Measurements from ENCODE around the gene BANP.
"Not testable (repeated sequence)": the region's sequence is repeated elsewhere in the genome, so short reads cannot be mapped to it uniquely, and the experiment has no call there.

The BANP gene

GRCh38 chr16:88067530-88068411, 116.5 kb downstream of the BANP start:
- no peak for DNase-seq

GRCh38 chr16:88068476-88069396, 117.5 kb downstream of the BANP start:
- no peak for DNase-seq

- DNase-seq = no peak
Observed at GRCh38 chr16:88069397-88070168, 118.3 kb downstream of the BANP start.

- no peak for DNase-seq
Observed at GRCh38 chr16:88070341-88070740, 119.1 kb downstream of the BANP start.

GRCh38 chr16:88070989-88071625, 119.9 kb downstream of the BANP start:
- no peak for DNase-seq

- DNase-seq = no peak
Observed at GRCh38 chr16:88071908-88072307, 120.7 kb downstream of the BANP start.

- DNase-seq = no peak
Observed at GRCh38 chr16:88072571-88073001, 121.4 kb downstream of the BANP start.

GRCh38 chr16:88073201-88073721, 122.0 kb downstream of the BANP start:
- DNase-seq = no peak

- DNase-seq = no peak
Observed at GRCh38 chr16:88074041-88074440, 122.8 kb downstream of the BANP start.

- no peak for DNase-seq
Observed at GRCh38 chr16:88076211-88076931, 125.1 kb downstream of the BANP start.

GRCh38 chr16:88076932-88077320, 125.7 kb downstream of the BANP start:
- DNase-seq = not testable (repeated sequence)

GRCh38 chr16:88077328-88078108, 126.3 kb downstream of the BANP start:
- no peak for DNase-seq

GRCh38 chr16:88078111-88078775, 127.0 kb downstream of the BANP start:
- DNase-seq = no peak

- no peak for DNase-seq
Observed at GRCh38 chr16:88083582-88083981, 132.3 kb downstream of the BANP start.

GRCh38 chr16:88084881-88085280, 133.6 kb downstream of the BANP start:
- DNase-seq = no peak

GRCh38 chr16:88086571-88087516, 135.6 kb downstream of the BANP start:
- no peak for DNase-seq

GRCh38 chr16:88087517-88087877, 136.3 kb downstream of the BANP start:
- no peak for DNase-seq

- DNase-seq = no peak
Observed at GRCh38 chr16:88088161-88088581, 136.9 kb downstream of the BANP start.

- DNase-seq = not testable (repeated sequence)
Observed at GRCh38 chr16:88088611-88089010, 137.4 kb downstream of the BANP start.

Data from NCI-H2081 (cell line).